NCI-H1930 (cell line): ENCODE measurements around the gene CYP4F11.
"Not testable (repeated sequence)": the region's sequence is repeated elsewhere in the genome, so short reads cannot be mapped to it uniquely, and the experiment has no call there.

Experiments used
- DNase-seq, 2 experiments: peaks; one replicate each; lab custom pipeline; 2025; lab: John Stamatoyannopoulos, UW

CYP4F11 gene

DNA sequence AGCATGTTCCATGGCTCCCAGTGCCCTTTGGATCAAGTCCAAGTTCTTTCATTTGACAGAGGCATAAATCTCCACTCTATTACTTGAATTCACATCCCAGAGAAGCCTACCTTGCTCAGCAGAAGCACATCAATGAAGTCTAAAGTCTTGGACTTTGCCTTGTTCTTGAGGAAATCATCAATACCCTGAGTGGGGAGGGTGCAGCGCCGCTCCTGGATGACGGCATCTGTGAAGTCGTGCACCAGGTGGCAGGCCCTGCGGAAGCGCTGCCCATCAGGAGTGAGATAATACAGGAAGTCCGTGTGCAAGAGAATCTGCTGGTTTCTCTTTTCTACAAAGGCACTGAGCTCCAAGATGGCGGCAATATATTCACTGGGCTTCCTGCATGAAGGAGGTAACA, 10.6 kb downstream of the CYP4F11 start:
- DNase-seq, result no peak

DNA sequence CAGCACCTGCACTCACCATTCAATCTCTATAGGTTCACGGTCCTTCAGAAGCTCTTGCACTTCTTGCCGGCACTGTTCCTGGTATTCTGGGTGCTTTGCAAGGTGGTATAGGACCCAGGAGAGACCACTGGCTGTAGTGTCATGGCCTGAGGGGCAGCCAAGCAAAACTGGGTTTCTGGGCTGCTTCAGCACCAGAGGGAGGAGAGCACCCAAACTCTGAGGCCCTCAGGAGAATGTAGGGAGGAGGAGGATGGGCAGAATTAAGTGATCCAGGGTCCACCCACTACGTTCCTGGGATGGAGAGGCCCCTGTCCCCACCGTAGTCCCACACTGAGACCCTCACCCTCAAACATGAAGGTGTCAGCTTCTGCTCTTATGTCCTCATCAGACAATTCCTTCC, 12.3 kb downstream of the CYP4F11 start:
- no peak for DNase-seq

DNA sequence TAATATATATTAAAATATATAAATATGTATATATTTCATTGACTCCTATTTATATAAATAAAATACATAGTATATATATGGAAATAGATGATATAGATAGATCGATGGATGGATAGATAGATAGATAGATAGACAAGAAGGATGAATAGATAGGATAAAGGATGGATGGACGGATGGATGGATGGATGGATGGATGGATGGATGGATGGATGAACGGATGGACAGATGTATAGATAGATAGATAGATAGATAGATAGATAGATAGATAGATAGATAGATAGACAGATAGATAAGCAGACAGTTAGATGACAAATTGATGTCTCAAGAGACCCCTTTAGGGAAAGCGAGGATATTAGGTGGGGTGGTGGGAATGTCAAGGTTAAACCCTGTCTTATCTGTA, 15.1 kb downstream of the CYP4F11 start:
- no peak for DNase-seq

DNA sequence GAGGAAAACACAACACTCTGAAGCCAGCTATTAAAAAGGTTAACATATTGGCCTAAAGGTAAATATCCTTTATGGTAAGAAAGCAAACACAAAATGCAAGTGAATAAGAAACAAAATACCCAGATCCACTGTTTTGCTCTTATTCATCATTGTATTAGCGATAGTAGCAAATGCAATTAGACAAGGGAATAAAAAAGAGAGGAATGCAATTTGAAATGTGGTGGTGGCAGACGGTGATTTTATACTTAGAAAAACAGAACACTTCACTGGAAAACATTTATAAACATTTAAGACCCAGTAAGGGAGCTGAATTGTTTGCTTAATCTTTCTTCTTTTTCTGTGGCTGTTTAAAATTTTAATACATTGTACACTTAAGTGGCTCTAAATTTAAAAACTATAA, 19.2 kb downstream of the CYP4F11 start:
- no peak for DNase-seq

DNA sequence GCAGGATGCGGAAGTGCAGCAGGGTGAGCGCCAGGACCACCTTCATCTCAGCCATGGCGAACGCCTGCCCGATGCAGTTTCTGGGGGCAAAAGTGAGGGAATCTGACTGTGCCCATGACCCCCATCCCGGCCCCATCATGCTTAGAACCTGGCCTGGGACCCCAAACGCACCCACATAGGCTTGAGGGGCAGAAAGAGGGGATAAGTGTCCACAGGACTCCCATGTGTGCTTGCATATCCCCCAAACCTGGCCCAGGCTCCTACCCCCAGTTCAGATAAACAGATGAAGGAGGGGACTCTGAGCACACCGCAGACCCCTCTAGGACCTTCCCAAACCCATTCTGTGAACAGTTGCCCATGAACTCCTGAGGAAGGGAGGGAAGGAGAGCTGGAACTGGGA, 20.5 kb downstream of the CYP4F11 start:
- DNase-seq, result no peak

DNA sequence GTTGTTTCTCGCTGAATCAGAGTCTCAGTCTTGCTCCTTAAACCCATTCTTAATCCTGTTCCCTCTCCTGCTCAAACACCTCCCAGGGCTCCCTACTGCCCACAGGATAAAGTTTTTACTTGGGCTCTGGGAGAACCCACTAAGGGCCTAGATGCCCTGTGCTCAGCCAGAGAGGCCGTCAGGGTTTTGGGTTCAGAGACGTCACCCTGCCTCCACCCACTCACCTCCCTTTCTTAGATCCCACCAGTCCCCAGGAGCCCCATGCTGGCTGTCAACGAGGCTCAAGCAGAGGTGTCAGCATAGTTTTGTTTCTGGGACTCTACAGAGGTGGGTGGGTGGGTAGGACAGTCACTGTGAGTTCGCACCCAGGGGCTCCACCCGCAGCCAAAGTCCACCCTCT, 20.9 kb downstream of the CYP4F11 start:
- DNase-seq, result no peak

DNA sequence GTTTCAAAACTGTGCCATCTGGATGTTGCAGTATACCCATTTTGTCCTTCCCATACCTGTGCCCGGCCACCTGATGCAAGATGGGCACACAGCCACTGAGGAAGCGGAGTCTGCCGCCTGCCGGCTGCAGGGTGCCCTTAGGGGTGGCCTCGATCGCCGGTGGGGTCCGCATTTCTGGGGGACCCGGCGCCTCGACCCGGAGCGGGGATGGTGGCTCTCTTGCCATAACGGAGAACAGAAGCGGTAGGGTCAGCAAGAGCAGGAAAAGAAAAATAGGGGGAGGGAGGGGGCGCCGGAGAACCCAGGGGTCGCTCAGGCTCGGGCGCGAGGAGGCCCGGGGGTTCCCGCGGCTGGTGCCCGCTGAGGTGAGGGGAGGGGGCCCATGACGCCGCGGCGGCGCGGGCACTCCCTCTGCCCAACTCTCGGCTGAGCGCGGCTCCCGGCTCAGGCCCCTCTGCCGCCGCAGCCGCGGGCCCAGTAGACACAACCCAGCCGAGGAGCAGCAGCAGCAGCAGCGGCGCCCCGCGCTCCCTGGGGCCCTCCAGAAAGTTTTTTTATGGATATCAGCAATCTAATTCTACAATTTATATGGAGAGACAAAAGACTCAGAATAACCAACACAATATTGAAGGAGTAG, 22.6 kb downstream of the CYP4F11 start:
- no peak for DNase-seq

DNA sequence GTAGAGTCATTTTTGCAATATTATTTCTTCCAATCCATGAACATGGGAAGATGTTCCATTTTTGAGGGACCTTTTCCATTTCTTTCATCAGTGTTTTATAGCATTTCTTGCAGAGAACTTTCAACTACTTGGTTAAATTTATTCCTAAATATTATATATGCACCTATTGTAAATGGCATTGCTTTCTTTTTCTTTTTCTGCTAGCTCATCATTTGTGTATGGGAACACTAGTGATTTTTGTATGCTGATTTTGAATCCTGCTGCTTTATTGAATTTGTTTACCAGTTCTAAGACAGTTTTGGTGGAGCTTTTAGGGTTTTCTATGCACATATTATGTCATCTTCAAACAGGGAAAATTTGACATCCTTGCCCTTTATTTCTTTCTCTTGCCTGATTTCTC, 29.3 kb downstream of the CYP4F11 start:
- no peak for DNase-seq

DNA sequence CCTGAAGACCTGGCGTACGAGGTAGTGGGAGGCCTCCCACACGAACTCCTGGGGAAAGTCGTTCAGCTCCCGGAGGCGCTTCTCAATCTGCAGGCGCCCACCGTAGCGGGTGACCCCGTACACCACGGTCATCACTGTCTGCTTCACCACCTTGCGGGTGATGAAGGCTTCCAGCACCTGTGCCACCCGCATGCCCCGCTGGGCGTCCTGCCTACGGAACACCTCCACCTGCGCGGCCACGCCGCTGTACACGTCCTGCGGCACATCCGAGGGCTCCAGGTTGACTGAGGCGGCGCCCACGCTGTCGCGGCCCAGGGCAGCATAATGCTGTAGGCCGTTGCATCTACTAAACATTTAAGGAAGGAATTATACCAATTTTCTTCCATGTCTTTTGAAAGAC, 31.4 kb downstream of the CYP4F11 start:
- DNase-seq, result not testable (repeated sequence)

DNA sequence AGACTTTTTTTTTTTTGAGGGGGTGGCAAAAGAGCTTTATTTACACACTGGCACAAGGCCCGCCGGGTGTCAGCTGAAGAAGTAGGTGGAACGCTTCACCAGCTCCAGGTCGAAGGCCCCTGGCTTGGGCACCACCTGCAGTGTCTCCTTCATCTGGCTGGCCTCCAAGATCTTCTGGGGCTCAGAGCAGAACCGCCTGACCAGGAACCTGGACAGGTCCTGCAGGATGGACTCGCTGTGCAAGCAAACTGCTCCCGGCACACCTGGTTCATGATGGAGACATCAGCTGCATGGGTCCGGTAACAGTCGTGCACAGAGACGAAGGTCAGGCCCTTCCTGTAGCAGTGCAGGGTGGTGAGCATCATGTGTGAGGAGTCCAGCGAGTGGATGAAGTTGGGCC, 32.1 kb downstream of the CYP4F11 start:
- no peak for DNase-seq

DNA sequence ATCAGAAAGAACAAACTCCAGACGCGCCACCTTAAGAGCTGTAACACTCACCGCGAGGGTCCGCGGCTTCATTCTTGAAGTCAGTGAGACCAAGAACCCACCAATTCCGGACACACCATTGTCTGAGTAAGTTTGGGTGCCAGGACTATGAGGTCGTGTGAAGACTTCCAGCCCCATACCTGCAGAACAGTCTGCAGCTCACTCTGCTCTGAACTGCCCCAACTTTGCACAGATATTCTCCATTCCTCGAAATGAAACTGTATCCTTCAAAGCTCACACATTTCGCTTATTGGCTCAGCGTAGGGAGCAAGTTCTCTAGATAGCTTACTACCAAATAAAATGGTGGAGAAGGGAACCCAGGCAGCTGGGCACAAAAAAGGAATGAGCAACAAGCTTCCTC, 33.8 kb downstream of the CYP4F11 start:
- no peak for DNase-seq

DNA sequence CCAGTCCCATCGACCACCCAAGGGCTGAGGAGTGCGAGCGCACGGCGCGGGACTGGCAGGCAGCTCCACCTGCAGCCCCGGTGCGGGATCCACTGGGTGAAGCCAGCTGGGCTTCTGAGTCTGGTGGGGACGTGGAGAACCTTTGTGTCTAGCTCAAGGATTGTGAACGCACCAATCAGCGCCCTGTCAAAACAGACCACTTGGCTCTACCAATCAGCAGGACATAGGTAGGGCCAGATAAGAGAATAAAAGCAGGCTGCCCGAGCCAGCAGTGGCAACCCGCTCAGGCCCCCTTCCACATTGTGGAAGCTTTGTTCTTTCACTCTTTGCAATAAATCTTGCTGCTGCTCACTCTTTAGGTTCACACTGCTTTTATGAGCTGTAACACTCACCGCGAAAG, 34.3 kb downstream of the CYP4F11 start:
- not testable (repeated sequence) for DNase-seq

DNA sequence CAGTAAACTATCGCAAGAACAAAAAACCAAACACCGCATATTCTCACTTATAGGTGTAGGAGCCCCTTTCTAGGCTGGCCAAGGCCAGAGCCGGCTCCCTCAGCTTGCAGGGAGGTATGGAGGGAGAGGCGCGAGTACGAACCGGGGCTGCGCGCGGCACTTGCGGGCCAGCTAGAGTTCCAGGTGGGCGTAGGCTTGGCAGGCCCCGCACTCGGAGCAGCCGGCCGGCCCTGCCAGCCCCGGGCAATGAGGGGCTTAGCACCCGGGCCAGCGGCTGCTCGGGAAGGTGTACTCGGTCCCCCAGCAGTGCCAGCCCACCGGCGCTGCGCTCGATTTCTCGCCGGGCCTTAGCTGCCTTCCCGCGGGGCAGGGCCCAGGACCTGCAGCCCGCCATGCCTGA, 34.8 kb downstream of the CYP4F11 start:
- not testable (repeated sequence) for DNase-seq

DNA sequence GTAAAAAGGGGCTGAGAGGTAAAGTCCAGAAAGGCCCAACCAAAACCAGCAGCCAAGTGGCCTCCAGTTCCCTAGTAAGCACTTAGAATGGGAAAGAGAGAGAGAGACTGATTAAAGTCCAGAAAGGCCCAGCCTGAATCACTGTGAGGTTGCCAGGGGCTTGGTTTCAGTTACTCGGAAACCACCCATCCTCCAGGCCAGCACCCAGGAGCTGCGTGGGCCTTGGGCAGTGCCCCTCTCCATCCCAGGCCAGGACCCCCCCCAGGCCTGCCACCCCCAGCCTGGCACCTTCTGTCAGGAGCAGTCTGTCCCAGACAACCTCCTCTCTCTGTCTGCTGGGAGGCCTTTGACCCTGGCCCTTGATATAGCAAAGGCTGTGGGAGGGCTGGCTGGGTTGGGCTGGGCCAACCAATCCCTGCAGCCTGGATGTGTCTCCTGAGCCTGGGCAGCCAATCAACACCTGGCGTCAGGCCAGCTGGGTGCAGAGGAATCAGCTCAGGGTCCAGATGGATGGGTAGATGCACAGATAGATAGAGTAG, 36.5 kb downstream of the CYP4F11 start, which contains the start of gene CYP4F2:
Gene CYP4F2 (minus strand): TSS at position 337 of the 539 bp plus-strand sequence. CDS start 463 bp downstream, outside the sequence.
- no peak for DNase-seq

DNA sequence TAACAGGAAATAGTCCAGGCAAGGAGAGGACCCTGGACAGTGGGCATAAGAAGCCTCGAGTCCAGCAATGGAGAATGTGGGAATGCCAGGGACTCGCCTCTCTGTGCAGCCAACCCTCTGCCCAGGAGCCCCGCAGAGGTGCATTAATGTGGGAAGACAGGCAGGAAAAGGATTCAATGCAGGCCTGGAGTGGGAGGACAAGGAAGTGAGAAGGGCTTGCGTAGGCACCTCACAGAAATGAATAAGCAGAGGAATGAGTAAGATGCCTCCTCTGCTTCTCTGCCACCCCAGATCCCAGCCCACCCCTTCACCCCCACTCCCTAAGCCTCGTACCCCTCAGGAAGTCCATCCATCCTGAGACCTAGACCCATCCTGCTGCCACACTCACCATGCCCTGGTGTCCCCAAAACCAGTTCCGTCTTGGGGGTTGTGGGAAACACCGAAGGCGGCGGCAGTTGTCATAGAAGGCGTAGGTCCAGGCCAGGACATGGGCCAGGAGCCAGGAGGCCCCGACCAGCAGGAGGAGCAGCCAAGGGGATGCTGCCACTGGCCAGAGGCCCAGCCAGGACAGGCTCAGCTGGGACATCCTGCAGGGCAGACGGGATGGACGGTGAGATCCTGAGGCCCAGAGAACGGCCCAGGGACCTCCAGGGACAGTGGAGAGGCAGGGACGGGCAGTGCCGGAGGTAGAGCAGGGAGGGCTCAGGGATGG, 37.1 kb downstream of the CYP4F11 start:
- no peak for DNase-seq

DNA sequence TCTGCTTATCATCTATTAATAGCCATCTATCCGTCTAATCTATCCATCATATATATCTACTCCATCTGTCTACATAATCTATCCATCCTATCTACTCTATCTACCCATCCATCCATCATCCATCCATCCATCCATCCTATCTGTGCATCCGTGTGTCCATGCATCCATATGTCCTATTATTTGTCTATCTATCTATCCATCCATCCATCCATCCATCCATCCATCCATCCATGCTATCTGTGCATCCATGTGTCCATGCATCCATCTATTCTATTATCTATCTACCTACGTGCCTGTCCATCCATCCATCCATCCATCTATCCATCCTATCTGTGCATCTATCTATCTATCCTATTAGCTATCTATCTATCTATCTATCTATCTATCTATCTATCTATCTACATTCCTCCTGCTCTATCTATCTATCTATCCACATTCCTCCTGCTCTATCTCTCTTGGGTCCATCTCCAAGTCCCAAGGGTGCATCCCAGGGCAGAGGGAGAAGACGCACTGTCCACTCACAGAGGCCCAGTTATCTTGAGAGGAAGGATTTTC, 38.4 kb downstream of the CYP4F11 start:
- DNase-seq, result no peak

DNA sequence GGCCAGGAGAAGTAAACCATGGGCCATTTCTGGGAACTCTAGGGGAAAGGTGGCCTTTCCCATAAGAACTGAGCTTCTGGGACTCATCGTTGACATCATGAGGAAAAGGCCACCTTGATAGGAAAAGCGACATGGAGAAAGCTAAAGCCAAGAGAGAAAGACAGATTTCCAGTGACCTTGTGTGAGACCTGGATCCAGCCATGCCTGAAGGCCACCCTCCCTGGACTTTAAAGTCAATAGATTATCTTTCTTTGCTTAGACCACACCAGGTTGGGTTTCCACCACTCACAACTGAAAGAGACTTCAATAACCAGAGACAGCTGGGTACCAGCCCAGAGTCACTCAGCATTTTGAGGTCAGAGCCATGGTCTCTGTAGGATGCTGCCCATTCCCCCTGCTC, 40.0 kb downstream of the CYP4F11 start:
- DNase-seq, result no peak

DNA sequence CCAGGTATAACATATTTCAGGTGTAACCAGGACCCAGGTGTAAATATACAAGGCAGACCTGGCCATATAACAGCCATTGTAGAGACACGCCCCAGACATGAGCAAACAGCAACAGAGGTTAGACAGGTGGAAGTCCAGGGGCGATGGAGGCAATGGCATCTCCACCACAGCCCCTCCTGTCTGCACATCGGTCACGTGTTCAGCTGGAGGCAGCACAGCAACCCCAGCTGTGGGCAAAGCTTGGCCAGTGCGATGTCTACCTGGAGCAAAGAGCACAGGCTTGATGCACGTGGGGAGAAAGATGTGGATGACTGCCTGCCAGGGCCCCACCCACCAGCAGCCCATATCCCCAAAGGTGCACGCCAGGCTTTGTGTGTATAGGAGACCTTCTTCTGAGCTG, 40.9 kb downstream of the CYP4F11 start:
- DNase-seq, result no peak

DNA sequence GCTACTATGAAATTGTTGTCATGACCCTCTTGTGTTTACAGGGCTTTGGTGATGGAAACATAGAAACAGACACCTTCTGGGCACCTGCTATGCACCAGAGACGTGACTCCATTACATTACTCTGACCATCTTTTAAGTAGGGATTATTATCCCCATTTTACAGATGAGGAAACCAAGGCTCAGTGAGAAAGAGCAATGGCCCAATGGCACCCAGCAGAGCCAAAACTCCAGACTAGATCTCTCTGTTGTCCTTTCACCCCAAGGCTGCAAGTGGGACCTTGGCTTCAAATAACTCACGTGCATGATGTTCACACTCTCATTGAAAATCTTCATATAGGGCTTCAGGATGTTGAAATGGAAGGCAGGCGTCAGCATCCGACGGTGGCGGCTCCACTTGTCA, 42.3 kb downstream of the CYP4F11 start:
- DNase-seq, result no peak

DNA sequence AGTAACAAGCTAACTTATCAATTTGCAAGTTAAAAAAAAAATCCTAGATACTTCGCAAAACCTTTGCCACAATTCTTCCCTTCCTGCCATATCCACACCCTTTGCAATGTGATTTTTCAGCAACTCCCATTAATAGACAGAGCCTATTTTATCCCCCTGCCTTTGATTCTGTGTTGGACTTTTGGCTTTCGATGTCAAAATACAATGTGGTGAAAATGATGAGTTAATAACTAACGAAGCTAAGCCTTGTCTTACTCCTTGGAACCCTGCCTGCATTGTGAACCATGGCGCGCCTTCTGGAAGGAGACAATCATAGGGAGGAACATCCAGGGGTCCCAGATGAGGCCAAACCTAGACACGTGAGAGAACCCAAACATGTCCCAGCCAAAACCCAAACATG, 42.9 kb downstream of the CYP4F11 start:
- DNase-seq, result no peak

DNA sequence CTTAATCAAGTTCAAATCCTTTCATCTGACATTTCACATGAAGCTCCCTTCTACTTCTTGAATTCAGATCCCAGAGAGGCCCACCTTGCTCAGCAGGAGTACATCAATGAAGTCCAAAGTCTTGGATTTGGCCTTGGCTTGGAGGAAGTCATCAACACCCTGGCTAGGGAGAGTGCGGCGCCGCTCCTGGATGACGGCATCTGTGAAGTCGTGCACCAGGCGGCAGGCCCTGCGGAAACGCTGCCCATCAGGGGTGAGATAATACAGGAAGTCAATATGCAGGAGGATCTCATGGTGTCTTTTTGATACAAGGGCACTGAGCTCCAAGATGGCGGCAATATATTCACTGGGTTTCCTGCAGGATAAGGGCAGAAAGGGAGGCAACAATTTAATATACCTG, 45.0 kb downstream of the CYP4F11 start:
- not testable (repeated sequence) for DNase-seq

DNA sequence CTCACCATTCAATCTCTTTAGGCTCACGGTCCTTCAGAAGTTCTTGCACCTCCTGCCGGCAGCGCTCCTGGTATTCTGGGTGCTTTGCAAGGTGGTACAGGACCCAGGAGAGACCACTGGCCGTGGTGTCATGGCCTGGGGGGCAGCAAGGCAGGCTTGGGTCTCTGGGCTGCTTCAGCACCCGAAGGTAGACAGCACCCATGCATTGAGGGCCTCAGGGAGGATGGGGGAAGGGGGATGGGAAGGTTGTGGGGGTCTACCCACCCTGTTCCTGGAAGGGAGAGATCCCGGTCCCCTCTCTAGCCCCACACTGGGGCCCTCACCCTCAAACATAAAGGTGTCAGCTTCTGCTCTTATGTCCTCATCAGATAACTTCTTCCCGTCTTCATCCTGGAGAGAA, 48.4 kb downstream of the CYP4F11 start:
- DNase-seq, result no peak

DNA sequence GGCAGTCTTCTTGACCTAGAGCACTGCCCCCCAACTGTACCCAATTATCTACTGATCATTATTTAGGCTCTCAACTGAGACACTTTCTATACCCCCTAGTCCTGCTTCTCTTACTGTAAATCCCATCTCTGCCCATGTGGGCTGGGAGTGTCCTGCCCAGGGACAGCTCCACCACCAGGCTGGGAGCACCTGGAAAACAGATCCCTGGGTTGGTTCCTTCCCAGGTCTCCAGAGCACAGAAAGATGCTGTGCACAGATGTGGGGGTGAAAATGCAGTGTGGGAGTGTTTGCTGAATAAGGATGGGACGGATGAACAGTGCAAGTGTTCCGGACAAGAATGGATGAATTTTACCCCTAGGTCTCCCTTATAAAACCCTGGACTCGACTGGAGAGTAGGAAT, 49.2 kb downstream of the CYP4F11 start:
- DNase-seq, result no peak
